Natural killer cell (primary cell): ENCODE data around the gene CHID1. TPM values are rescaled to one million over a fixed set of nuclear protein-coding genes. Genes with fewer than 3 reads are reported as not detected.

ENCODE experiments used
- ATAC-seq, 3 donors: fragments of 150-1000 bp in 2 of 3; fragments of 200-7000 bp in 1 of 3; cut with Tn5 transposase; 1 replicate in 1 of 3; 2 replicates in 2 of 3; pipeline ENCODE4 v1.10.0; 2021; ENCODE audit warnings: mild to moderate bottlenecking in 2 of 3, moderate library complexity in 2 of 3
- DNase-seq, 2 donors: peaks; one replicate each; pipeline versions ENCODE4 v3.0.0 to v3.0.0-alpha.2; 2013 to 2021; ENCODE audit warnings: mixed read lengths in 1 of 2
- H3K27ac ChIP-seq: one replicate; pipeline ENCODE4 v1.5.1; 2013; ENCODE audit warnings: mild to moderate bottlenecking, low read length
- H3K27me3 ChIP-seq: one replicate; pipeline ENCODE4 v1.6.1; 2013; ENCODE audit warnings: low read length; ENCODE audit not compliant: control insufficient read depth, insufficient read depth
- H3K36me3 ChIP-seq: one replicate; pipeline ENCODE4 v1.6.1; 2013; ENCODE audit warnings: low read length; ENCODE audit not compliant: control insufficient read depth, insufficient read depth
- H3K4me1 ChIP-seq: one replicate; pipeline ENCODE4 v1.6.1; 2013; ENCODE audit warnings: low read length; ENCODE audit not compliant: control insufficient read depth, insufficient read depth
- H3K4me3 ChIP-seq: one replicate; pipeline ENCODE4 v1.5.1; 2013; ENCODE audit warnings: low read length
- H3K9me3 ChIP-seq: one replicate; pipeline ENCODE4 v1.6.1; 2013; ENCODE audit warnings: low read length; ENCODE audit not compliant: control insufficient read depth, insufficient read depth
- H3K27ac Mint-ChIP-seq, 2 donors: one replicate each; pipeline ENCODE4 v1.8.0; 2022; ENCODE audit warnings: mild to moderate bottlenecking in 2 of 2, mixed read lengths in 2 of 2, moderate library complexity in 1 of 2
- H3K27me3 Mint-ChIP-seq, 2 donors: one replicate each; pipeline ENCODE4 v1.8.0; 2022; ENCODE audit warnings: low read depth in 2 of 2, mixed read lengths in 2 of 2
- H3K36me3 Mint-ChIP-seq: one replicate; pipeline ENCODE4 v1.8.0; 2022; ENCODE audit warnings: mixed read lengths
- H3K4me1 Mint-ChIP-seq, 2 donors: one replicate each; pipeline ENCODE4 v1.8.0; 2022; ENCODE audit warnings: mixed read lengths in 2 of 2
- H3K4me3 Mint-ChIP-seq: one replicate; pipeline ENCODE4 v1.8.0; 2022; ENCODE audit warnings: mild to moderate bottlenecking, moderate library complexity, mixed read lengths
- H3K9me3 Mint-ChIP-seq, 2 donors: one replicate each; pipeline ENCODE4 v1.8.0; 2022; ENCODE audit warnings: mixed read lengths in 2 of 2
- CTCF ChIP-seq: fragments of 200-600 bp; IDR thresholded peaks from one replicate; pipeline ENCODE4 v1.8.0; 2022; ENCODE audit warnings: antibody characterized with exemption
- WGBS: methylation state at CpG from one replicate; pipeline ENCODE4 v1.1.7; 2013; ENCODE audit warnings: missing lambda C conversion rate; ENCODE audit not compliant: insufficient coverage; 5-methylcytosine and 5-hydroxymethylcytosine counted together
- intact Hi-C: fragments of 100-400 bp; cut with micrococcal nuclease; formaldehyde crosslinking; loops from one replicate; pipeline ENCODE4 v1.14.2; 2022
- total RNA-seq, 4 donors: library from RNA; stranded (reverse); fragments of 120-200 nt in 1 of 4; gene quantifications; one replicate each; pipeline versions ENCODE4 v1.2.3 to v1.2.4, GENCODE V29; 2013 to 2022

CHID1 gene
- total RNA-seq, 3 donors from 2014 or later (not counting 1 experiment from before 2014, with no cell fraction given) = 32.6 to 40.3 (median 33.2) TPM

DNA sequence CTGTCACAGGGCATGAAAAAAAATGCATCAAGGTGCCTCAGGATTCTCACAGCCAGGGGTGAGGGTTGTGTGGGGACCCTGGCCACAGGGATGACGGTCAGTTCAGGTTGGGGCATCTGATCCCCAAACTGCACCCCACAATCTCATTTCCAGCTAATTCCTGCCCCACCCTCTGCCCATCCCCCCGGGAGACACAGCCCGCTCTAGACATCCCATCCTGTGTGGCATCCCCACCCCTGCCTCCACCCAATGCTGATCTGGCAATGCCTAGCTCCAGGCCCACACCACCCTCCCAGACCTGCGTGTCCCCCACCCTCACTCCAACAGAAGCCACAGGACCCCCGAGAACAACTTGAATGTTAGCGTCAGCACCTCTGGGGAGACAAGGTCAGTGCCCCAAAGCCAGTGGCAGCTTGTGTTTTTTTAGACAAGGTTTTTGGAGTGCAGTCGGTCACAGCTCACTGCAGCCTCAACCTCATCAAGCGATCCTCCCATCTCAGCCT, 42.7 kb downstream of the CHID1 start:
- Histone ChIP-seq H3K4me3 (no peak overlapping the region), H3K9me3 (no peaks in the 10 kb centered on the region), H3K36me3 (no peaks in the 10 kb centered on the region), H3K27me3 (no peaks in the 10 kb centered on the region), H3K4me1 (no peaks in the 10 kb centered on the region), H3K27ac (no peak overlapping the region)
- TF ChIP-seq CTCF = no peak
- no peak overlapping the region for H3K4me3 Mint-ChIP-seq
- no peaks in the 10 kb centered on the region for H3K4me1 Mint-ChIP-seq
- no peaks in the 10 kb centered on the region for H3K36me3 Mint-ChIP-seq
- H3K27me3 Mint-ChIP-seq = no peaks in the 10 kb centered on the region
- H3K27ac Mint-ChIP-seq = no peak overlapping the region
- ATAC-seq = no peak
- 91% methylated on average over 8 of the region's 8 CpGs for WGBS
- no peaks in the 10 kb centered on the region for H3K9me3 Mint-ChIP-seq
- intact Hi-C loops = no loop called here
- DNase-seq = no peak

GRCh38 chr11:866481-866880, 44.1 kb downstream of the CHID1 start:
- Histone ChIP-seq H3K4me1 (no peaks in the 10 kb centered on the region), H3K36me3 (no peaks in the 10 kb centered on the region), H3K4me3 (no peak overlapping the region), H3K27me3 (no peaks in the 10 kb centered on the region), H3K27ac (no peak overlapping the region), H3K9me3 (no peaks in the 10 kb centered on the region)
- H3K27ac Mint-ChIP-seq = no peak overlapping the region
- ATAC-seq = no peak
- H3K27me3 Mint-ChIP-seq = no peaks in the 10 kb centered on the region
- H3K4me1 Mint-ChIP-seq = no peaks in the 10 kb centered on the region
- DNase-seq = no peak
- TF ChIP-seq CTCF = no peak
- H3K9me3 Mint-ChIP-seq = no peaks in the 10 kb centered on the region
- intact Hi-C loops = no loop called here
- WGBS = 93% methylated on average over 14 of the region's 14 CpGs
- no peaks in the 10 kb centered on the region for H3K36me3 Mint-ChIP-seq
- no peak overlapping the region for H3K4me3 Mint-ChIP-seq

DNA sequence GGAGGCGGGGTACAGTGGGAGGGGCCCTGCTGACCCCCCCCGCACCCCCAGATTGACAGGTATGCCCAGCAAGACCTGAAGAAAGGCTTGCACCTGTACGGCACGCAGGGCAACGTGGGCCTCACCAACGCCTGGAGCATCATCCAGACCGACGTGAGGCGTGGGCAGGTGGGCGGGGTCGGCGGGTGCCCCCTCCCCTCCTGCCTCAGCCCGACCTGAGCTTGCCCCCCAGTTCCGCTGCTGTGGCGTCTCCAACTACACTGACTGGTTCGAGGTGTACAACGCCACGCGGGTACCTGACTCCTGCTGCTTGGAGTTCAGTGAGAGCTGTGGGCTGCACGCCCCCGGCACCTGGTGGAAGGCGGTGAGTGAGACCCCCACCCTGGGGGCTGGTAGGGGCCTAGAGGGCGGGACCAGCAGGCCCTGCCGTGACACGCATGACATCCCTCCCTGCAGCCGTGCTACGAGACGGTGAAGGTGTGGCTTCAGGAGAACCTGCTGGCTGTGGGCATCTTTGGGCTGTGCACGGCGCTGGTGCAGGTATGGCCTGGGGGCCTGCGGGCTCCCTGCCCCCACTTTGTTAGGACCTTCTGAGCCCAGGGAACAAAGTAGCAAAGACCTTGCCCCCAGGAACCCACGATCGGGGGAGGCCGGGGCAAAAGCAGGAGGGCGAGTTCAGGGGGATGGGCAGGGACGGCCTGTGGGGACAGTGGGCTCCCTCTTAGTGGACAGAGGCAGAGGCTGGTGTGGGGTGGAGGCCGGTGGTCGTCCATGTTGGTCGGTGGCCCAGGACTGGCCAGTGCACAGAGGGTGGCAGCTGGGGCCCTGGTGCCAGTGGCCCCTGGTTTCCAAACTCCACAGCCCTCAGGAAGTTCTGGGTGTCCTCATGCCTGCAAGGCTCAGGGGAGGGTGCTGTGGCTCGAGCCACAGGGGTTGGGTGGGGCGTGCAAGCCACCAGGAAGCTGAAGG, 44.9 kb downstream of the CHID1 start:
- no peaks in the 10 kb centered on the region for H3K27me3 ChIP-seq
- Mint-ChIP-seq H3K9me3 (no peaks in the 10 kb centered on the region), H3K4me1 (no peaks in the 10 kb centered on the region), H3K27ac (no peak overlapping the region), H3K27me3 (no peaks in the 10 kb centered on the region), H3K36me3 (no peaks in the 10 kb centered on the region), H3K4me3 (no peak overlapping the region)
- no peak for TF ChIP-seq CTCF
- intact Hi-C loops = no loop called here
- WGBS = 82% methylated on average over 41 of the region's 41 CpGs
- no peaks in the 10 kb centered on the region for H3K4me1 ChIP-seq
- ATAC-seq (no peak), DNase-seq (no peak)
- H3K4me3 ChIP-seq = no peak overlapping the region
- H3K36me3 ChIP-seq = no peaks in the 10 kb centered on the region
- H3K9me3 ChIP-seq = no peaks in the 10 kb centered on the region
- H3K27ac ChIP-seq = no peak overlapping the region
